ENCODE measurements around the gene PRG2.
"Not testable (repeated sequence)": the region's sequence is repeated elsewhere in the genome, so short reads cannot be mapped to it uniquely, and the experiment has no call there.

The PRG2 gene

DNA sequence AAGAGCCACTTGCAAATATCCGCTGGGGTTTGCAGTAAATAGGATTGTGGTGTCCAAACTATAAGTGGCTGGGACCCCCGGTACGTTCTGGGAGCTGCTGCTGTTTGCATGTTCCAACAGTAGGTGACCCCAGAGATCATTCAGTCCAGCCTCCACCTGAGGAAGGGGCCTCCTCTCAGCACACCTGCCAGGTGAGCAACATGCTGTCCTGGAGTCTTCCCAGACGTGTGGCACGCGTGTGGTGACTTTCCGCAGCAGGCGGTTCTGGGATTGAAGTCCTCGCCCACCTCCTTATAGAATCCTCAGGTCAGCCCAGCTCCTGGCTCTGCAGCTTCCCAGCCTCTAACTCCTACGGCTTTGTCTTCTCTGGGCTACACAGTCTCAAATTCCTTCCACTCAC, 45.6 kb downstream of the PRG2 start:
- DNase-seq = no peak

DNA sequence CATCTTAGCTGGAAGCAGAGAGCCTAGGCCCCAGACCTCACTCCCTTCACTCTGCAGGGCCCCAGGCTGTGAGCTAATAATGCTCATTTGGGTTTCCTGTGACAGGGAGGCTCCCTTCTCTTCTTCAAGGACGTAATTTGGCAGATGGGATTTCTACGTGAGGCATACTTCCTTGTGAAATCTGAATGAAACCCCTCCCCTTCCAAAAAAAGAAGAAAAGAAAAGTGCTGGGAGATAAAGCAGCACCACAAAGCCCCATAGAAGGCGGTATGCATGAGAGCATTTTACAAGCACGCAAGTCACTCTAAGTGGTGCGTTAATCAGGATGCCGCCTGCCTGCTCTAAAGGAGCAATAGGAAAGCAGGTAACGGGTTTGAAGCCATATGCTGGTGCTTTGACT, 46.6 kb downstream of the PRG2 start:
- DNase-seq = no peak

DNA sequence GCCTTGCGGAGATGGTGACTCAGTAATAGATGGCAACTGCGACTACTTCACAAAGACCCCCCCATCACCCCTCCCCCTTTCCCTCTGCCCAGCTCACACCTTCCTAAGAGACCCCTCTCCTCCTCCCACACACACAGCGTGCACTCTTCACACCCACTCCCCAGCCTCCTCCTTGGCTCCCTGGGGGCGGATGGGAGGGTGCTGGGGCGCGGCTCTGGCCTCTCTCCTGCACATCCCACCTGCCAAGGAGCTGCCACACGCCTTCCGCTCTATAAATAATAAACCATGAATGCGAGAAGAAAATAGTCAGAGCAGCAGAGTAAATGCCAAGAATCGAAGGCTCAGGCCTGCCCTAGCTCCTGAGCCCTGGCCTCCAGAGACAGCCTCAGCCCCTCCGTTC, 47.7 kb downstream of the PRG2 start:
- no peak for DNase-seq

DNA sequence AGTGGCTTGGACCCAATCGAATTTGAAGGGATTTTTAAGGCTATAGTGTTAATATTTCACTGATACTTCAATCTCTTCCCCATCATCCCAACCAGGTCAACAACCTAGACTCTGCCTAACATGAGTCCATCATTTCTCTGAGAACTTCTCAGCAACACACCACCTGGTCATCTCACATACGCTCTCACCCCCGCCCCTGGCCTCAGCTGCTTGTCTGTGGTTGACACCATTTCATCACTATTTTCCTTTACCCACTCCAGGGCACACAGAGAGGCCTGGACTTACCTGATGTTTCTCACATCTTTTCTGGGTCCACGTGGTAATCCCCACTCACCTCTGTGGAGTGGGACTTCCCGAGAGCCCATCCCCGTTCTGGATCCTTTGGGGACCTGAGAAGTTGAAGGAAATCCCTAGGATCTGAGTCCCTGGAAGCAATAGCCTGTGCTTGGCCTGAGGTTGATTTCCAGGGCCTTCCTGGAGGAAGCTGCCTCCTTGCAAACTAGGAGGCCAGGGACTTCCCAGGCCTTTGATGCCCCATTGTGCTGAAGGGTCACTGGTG, 49.1 kb downstream of the PRG2 start:
- no peak for DNase-seq

DNA sequence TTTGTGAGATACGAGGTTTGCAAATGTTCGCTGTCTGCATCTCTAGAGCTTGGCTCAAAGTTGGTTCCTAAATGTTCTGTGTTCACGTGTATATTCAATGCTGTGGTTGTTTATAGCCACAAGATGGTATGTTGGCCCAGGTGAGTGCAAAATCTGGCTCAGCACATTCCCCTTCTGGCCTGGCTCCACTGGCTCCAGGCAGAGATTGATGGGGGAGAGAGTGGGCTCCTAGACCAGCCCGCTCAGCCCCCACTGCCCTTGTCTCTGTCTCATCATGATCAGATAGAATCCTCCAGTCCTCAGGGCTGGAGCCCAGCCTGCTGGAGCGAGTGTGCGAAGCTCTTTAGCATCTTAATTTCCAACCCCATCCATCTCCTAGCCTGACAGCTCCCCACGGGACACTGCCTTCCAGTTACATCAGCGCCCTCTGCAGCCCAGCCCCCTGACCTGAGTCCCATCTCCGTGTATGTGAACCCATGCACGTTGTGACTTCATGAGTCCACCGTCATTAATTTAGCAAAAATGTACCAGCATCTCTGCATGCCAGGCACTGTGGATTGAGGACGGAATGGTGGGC, 50.3 kb downstream of the PRG2 start:
- no peak for DNase-seq

DNA sequence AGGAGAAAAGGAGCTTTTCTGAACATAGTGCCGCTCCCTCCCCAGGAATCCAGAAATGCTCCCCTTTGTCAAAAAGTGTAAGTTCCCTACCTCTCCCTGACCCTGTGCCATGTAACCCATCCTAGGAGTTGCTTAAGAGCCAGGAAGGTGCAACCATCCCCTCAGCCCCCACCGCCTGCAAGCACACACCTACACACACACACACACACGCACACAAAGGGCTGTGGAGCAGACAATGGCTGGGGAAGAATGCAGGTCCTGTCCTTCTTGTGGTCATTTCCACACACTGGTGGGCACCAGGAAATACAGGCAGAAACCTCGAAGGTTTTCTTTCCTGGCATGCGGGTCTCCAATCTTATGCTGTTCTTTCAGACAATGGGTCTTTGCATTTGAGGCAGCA, 51.1 kb downstream of the PRG2 start:
- DNase-seq = no peak

DNA sequence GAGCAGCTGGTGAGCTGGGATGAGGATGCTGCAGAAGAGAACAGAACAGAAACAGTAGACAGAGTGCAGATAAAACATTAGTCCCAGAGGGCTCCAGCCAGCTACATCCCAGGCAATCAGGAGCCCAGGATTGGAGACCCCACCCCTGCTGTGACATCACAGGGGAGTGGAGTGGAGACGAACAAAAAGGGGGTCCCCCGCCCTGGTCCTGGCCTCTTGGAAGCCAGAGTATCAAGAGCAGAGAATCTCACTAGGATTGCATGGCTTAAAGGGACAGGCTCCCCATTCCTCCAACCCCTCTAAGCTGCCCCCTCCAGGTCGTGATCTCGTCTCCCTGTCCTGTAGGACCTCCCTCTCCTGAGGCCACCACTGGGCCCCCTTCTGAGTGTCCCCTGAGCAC, 52.3 kb downstream of the PRG2 start, which contains the start of gene P2RX3:
Gene P2RX3, plus strand, starts transcription at position 211 of the 400 bp plus-strand sequence. CDS start 199 bp downstream, outside the sequence.
- no peak for DNase-seq

DNA sequence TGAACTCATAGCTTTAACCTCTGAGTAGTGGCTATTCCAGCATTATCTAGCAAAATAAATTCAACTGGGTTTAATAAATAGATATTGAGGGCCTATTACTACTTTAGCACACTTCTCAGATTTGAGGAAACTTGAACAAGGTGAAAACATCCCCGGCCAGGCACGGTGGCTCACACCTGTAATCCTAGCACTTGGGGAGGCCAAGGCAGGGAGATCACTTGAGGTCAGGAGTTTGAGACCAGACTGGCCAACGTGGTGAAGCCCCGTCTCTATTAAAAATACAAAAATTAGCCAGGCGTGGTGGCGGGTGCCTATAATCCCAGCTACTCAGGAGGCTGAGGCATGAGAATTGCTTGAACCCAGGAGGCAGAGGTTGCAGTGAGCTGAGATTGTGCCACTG, 53.6 kb downstream of the PRG2 start:
- not testable (repeated sequence) for DNase-seq

All from stimulated activated naive CD4-positive, alpha-beta T cell (primary cell).